WTC11 (cell line): ENCODE results near the gene GOLGA6L7. TPM values are rescaled to one million over a fixed set of nuclear protein-coding genes. Genes with fewer than 3 reads are reported as not detected.
A peak's percentile ranks its signal among the peaks of the same experiment; 100 is the strongest.

Experiments
- ATAC-seq: fragments of 200-7000 bp; cut with Tn5 transposase; 2 replicates; pipeline ENCODE4 v1.10.0; 2021; ENCODE audit warnings: mild to moderate bottlenecking, moderate library complexity
- CTCF ChIA-PET: fragments of 300-600 bp; sonication (Branson Sonifier 250); formaldehyde crosslinking; loops from one replicate; lab custom pipeline; 2021; ENCODE audit warnings: antibody characterized with exemption; lab: Charles Lee
- POLR2A ChIA-PET: fragments of 350-600 bp; sonication (Branson Sonifier 250); formaldehyde crosslinking; loops from one replicate; lab custom pipeline; 2021; ENCODE audit warnings: antibody characterized with exemption; lab: Charles Lee
- DNase-seq: peaks from one replicate; pipeline ENCODE4 v3.0.0; 2021; ENCODE audit warnings: low spot score
- H3K27ac Mint-ChIP-seq: 2 replicates; pipeline ENCODE4 v1.8.0; 2021; ENCODE audit warnings: mixed read lengths
- H3K27me3 Mint-ChIP-seq: 2 replicates; pipeline ENCODE4 v1.8.0; 2021; ENCODE audit warnings: low read depth, mild to moderate bottlenecking, moderate library complexity, mixed read lengths
- H3K36me3 Mint-ChIP-seq: 2 replicates; pipeline ENCODE4 v1.8.0; 2021; ENCODE audit warnings: mixed read lengths
- H3K4me1 Mint-ChIP-seq: 2 replicates; pipeline ENCODE4 v1.8.0; 2022; ENCODE audit warnings: mixed read lengths
- H3K4me3 Mint-ChIP-seq: 2 replicates; pipeline ENCODE4 v1.8.0; 2021; ENCODE audit warnings: mild to moderate bottlenecking, moderate library complexity, mixed read lengths
- H3K9me3 Mint-ChIP-seq: 2 replicates; pipeline ENCODE4 v1.8.0; 2021; ENCODE audit warnings: mixed read lengths
- CREB1 ChIP-seq: sonication (generic); formaldehyde crosslinking; IDR thresholded peaks from 2 replicates; pipeline ENCODE4 v1.8.0; 2023; ENCODE audit warnings: mild to moderate bottlenecking, missing genetic modification reagents
- ERG ChIP-seq: fragments of 250-450 bp; sonication (Bioruptor Pico); IDR thresholded peaks from 2 replicates; pipeline ENCODE4 v1.8.0; 2021; ENCODE audit warnings: mild to moderate bottlenecking
- ESRRA ChIP-seq: sonication (generic); formaldehyde crosslinking; IDR thresholded peaks from 2 replicates; pipeline ENCODE4 v1.8.1; 2022; ENCODE audit warnings: mild to moderate bottlenecking, missing genetic modification reagents, borderline replicate concordance
- ETV6 ChIP-seq: sonication (generic); formaldehyde crosslinking; IDR thresholded peaks from 2 replicates; pipeline ENCODE4 v1.8.1; 2022; ENCODE audit warnings: mild to moderate bottlenecking, missing genetic modification reagents
- GRHL2 ChIP-seq: fragments of 250-450 bp; sonication (Bioruptor Pico); IDR thresholded peaks from 2 replicates; pipeline ENCODE4 v1.8.0; 2022; ENCODE audit warnings: mild to moderate bottlenecking, moderate library complexity; ENCODE audit not compliant: insufficient replicate concordance, severe bottlenecking
- NFYB ChIP-seq: sonication (generic); formaldehyde crosslinking; conservative IDR thresholded peaks from 2 replicates; pipeline ENCODE4 v1.8.0; 2022; ENCODE audit warnings: low read depth, missing genetic modification reagents
- NR3C1 ChIP-seq: sonication (generic); formaldehyde crosslinking; conservative IDR thresholded peaks from 2 replicates; pipeline ENCODE4 v1.8.1; 2023; ENCODE audit warnings: low read depth, mild to moderate bottlenecking, missing genetic modification reagents
- SP1 ChIP-seq: sonication (generic); formaldehyde crosslinking; conservative IDR thresholded peaks from 2 replicates; pipeline ENCODE4 v1.8.1; 2022; ENCODE audit warnings: missing genetic modification reagents
- TP53 ChIP-seq: sonication (generic); formaldehyde crosslinking; IDR thresholded peaks from 2 replicates; pipeline ENCODE4 v1.8.1; 2023; ENCODE audit warnings: mild to moderate bottlenecking, missing genetic modification reagents
- USF1 ChIP-seq: sonication (generic); formaldehyde crosslinking; IDR thresholded peaks from 2 replicates; pipeline ENCODE4 v1.8.0; 2022; ENCODE audit warnings: mild to moderate bottlenecking, missing genetic modification reagents
- USF2 ChIP-seq: sonication (generic); formaldehyde crosslinking; IDR thresholded peaks from 2 replicates; pipeline ENCODE4 v1.8.1; 2023; ENCODE audit warnings: mild to moderate bottlenecking, missing genetic modification reagents, moderate library complexity
- ZBTB43 ChIP-seq: sonication (generic); formaldehyde crosslinking; IDR thresholded peaks from 2 replicates; pipeline ENCODE4 v1.8.1; 2023; ENCODE audit warnings: mild to moderate bottlenecking, missing genetic modification reagents
- ZNF219 ChIP-seq: sonication (generic); formaldehyde crosslinking; IDR thresholded peaks from 2 replicates; pipeline ENCODE4 v1.8.0; 2023; ENCODE audit warnings: missing genetic modification reagents, mild to moderate bottlenecking, borderline replicate concordance
- ZNF263 ChIP-seq: sonication (generic); formaldehyde crosslinking; IDR thresholded peaks from 2 replicates; pipeline ENCODE4 v1.8.1; 2022; ENCODE audit warnings: low read depth, mild to moderate bottlenecking, moderate library complexity, missing genetic modification reagents
- ZNF512 ChIP-seq: sonication (generic); formaldehyde crosslinking; IDR thresholded peaks from 2 replicates; pipeline ENCODE4 v1.8.1; 2022; ENCODE audit warnings: missing genetic modification reagents, borderline replicate concordance
- total RNA-seq: library from RNA; stranded (reverse); gene quantifications from 3 replicates; pipeline ENCODE4 v1.2.3, GENCODE V29; 2021
- TF ChIP-seq, protein P1 (sequence below): sonication (generic); formaldehyde crosslinking; IDR thresholded peaks from 2 replicates; pipeline ENCODE4 v1.8.0; 2022; ENCODE audit warnings: mild to moderate bottlenecking, missing genetic modification reagents
- TF ChIP-seq, protein P2 (sequence below): fragments of 250-450 bp; sonication (Bioruptor Pico); IDR thresholded peaks from 2 replicates; pipeline ENCODE4 v1.9.0; 2021; ENCODE audit warnings: mild to moderate bottlenecking
- TF ChIP-seq, protein P3 (sequence below): sonication (generic); formaldehyde crosslinking; IDR thresholded peaks from 2 replicates; pipeline ENCODE4 v1.8.0; 2023; ENCODE audit warnings: missing genetic modification reagents
- TF ChIP-seq, protein P4 (sequence below): fragments of 200-600 bp; IDR thresholded peaks from 2 replicates; pipeline ENCODE4 v1.8.0; 2022; ENCODE audit warnings: antibody characterized with exemption

GOLGA6L7 gene
- total RNA-seq, 1 experiment from 2014 or later = not detected

DNA sequence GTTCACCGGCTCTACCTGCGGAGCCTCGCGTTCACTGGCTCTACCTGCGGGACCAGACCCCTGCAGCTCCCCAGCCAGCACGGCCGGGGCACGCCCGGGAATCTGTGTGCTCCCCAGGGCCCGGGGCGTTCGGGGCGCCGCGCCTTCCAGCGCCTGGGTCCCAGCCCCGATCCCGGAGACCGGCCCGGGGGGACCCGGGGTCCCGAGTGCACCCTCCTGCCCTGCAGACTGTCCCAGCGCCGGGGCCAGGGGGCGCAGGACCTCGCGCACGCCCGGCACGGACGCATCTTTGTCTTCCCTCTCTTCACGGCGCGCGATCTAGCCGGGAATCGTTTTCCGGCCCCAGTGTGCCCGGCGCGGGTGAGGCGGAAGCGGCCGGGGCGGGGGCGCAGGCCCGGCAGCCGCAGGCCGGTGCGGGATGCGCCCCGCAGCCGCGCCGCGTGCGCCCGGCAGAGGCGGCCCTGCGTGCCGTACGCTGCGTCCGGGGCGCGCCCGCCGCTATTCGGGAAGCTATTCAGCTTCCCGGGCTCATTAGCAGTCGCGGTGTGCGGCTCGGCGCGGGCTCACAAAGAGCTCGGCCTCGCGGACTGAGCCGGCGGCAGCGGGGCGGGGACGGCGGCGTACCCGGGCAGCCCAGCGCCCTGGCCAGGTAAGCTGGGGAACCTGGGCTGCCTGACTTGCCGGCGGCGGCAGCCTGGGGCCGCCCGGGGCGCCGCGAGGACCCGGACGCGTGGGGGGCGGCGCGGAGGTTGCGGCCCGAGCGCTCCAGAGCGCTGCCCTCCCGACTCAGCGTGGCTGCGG is 37.4 kb upstream of the GOLGA6L7 start, which contains the start of gene APBA2 (continued):
- TF ChIP-seq ERG = no peak
- TF ChIP-seq ZBTB43 (CRISPR knock-in tag) = no peak
- TF ChIP-seq, protein P1, sequence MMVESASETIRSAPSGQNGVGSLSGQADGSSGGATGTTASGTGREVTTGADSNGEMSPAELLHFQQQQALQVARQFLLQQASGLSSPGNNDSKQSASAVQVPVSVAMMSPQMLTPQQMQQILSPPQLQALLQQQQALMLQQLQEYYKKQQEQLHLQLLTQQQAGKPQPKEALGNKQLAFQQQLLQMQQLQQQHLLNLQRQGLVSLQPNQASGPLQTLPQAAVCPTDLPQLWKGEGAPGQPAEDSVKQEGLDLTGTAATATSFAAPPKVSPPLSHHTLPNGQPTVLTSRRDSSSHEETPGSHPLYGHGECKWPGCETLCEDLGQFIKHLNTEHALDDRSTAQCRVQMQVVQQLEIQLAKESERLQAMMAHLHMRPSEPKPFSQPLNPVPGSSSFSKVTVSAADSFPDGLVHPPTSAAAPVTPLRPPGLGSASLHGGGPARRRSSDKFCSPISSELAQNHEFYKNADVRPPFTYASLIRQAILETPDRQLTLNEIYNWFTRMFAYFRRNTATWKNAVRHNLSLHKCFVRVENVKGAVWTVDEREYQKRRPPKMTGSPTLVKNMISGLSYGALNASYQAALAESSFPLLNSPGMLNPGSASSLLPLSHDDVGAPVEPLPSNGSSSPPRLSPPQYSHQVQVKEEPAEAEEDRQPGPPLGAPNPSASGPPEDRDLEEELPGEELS (CRISPR knock-in tag) = peak; percentile 19; the same call in 1 of the 2 replicates
- peak; percentile 12; the same call in 1 of the 2 replicates for TF ChIP-seq NFYB (CRISPR knock-in tag)
- TF ChIP-seq ZNF263 (CRISPR knock-in tag) = no peak

GRCh38 chr15:28885128-28885629 is 36.7 kb upstream of the GOLGA6L7 start:
- Mint-ChIP-seq H3K27ac (no peak overlapping the region), H3K9me3 (no peaks in the 10 kb centered on the region), H3K36me3 (no peaks in the 10 kb centered on the region), H3K4me3 (peak overlapping the region; percentile 55), H3K27me3 (peaks cover 33% of the 10 kb centered on the region), H3K4me1 (peaks cover 9% of the 10 kb centered on the region)
- DNase-seq (no peak), ATAC-seq (no peak)
- POLR2A ChIA-PET = no interaction called here
- CTCF ChIA-PET = interaction anchor here (1.6 to 2.3 kb wide), 2 partner anchors 17 to 217 kb away, joined by 7 to 8 read pairs; no protein-coding TSS in a partner anchor
- TF ChIP-seq TP53 (CRISPR knock-in tag) (no peak), ETV6 (CRISPR knock-in tag) (no peak), ZNF219 (CRISPR knock-in tag) (no peak), NR3C1 (no peak), SP1 (CRISPR knock-in tag) (no peak), GRHL2 (CRISPR knock-in tag) (no peak), ESRRA (CRISPR knock-in tag) (no peak), ZBTB43 (CRISPR knock-in tag) (no peak), CREB1 (CRISPR knock-in tag) (no peak), ERG (no peak), ZNF512 (CRISPR knock-in tag) (no peak), USF1 (CRISPR knock-in tag) (no peak), USF2 (CRISPR knock-in tag) (no peak)
- TF ChIP-seq, protein P2, sequence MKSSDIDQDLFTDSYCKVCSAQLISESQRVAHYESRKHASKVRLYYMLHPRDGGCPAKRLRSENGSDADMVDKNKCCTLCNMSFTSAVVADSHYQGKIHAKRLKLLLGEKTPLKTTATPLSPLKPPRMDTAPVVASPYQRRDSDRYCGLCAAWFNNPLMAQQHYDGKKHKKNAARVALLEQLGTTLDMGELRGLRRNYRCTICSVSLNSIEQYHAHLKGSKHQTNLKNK (CRISPR knock-in tag) = no peak
- TF ChIP-seq, protein P3, sequence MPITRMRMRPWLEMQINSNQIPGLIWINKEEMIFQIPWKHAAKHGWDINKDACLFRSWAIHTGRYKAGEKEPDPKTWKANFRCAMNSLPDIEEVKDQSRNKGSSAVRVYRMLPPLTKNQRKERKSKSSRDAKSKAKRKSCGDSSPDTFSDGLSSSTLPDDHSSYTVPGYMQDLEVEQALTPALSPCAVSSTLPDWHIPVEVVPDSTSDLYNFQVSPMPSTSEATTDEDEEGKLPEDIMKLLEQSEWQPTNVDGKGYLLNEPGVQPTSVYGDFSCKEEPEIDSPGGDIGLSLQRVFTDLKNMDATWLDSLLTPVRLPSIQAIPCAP = no peak
- TF ChIP-seq, protein P4, sequence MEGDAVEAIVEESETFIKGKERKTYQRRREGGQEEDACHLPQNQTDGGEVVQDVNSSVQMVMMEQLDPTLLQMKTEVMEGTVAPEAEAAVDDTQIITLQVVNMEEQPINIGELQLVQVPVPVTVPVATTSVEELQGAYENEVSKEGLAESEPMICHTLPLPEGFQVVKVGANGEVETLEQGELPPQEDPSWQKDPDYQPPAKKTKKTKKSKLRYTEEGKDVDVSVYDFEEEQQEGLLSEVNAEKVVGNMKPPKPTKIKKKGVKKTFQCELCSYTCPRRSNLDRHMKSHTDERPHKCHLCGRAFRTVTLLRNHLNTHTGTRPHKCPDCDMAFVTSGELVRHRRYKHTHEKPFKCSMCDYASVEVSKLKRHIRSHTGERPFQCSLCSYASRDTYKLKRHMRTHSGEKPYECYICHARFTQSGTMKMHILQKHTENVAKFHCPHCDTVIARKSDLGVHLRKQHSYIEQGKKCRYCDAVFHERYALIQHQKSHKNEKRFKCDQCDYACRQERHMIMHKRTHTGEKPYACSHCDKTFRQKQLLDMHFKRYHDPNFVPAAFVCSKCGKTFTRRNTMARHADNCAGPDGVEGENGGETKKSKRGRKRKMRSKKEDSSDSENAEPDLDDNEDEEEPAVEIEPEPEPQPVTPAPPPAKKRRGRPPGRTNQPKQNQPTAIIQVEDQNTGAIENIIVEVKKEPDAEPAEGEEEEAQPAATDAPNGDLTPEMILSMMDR = no peak
